A673 (cell line): ENCODE measurements around the gene ENTHD1. TPM values are rescaled to one million over a fixed set of nuclear protein-coding genes. Genes with fewer than 3 reads are reported as not detected.

Experiments
- BruUV-seq: library from RNA; stranded (reverse); fragments of 400-500 nt; replicated peaks from 2 replicates; lab custom pipeline; 2021; lab: Mats Ljungman, UMichigan
- CTCF ChIA-PET: fragments of 300-600 bp; sonication (Branson Sonifier 250); formaldehyde crosslinking; loops from one replicate; lab custom pipeline; 2022; ENCODE audit warnings: antibody characterized with exemption; lab: Charles Lee
- POLR2A ChIA-PET: fragments of 300-600 bp; sonication (Branson Sonifier 250); formaldehyde crosslinking; loops from one replicate; lab custom pipeline; 2022; ENCODE audit warnings: antibody characterized with exemption; ENCODE audit not compliant: low non-redundant PET; lab: Charles Lee
- DNase-seq: peaks from one replicate; pipeline ENCODE4 v3.0.0-alpha.2; 2015; ENCODE audit warnings: low spot score
- H3K27ac ChIP-seq: fragments of 200-600 bp; sonication (generic); 2 replicates; pipeline ENCODE4 v1.5.1; 2016; ENCODE audit warnings: mixed run types, low read depth, mild to moderate bottlenecking, mixed read lengths, antibody characterized with exemption, low read length; ENCODE audit not compliant: poor library complexity, severe bottlenecking
- H3K27me3 ChIP-seq: fragments of 200-600 bp; sonication (generic); replicated peaks from 2 replicates; pipeline ENCODE4 v1.6.1; 2017; ENCODE audit warnings: mixed run types, low read depth, mild to moderate bottlenecking, mixed read lengths, antibody characterized with exemption, low read length; ENCODE audit not compliant: insufficient read depth, poor library complexity
- H3K36me3 ChIP-seq: fragments of 200-600 bp; sonication (generic); 2 replicates; pipeline ENCODE4 v1.6.1; 2016; ENCODE audit warnings: mixed run types, mild to moderate bottlenecking, mixed read lengths, antibody characterized with exemption, low read length; ENCODE audit not compliant: insufficient read depth, poor library complexity, severe bottlenecking
- H3K4me1 ChIP-seq: fragments of 200-600 bp; sonication (generic); 2 replicates; pipeline ENCODE4 v1.6.1; 2017; ENCODE audit warnings: mixed run types, mild to moderate bottlenecking, mixed read lengths, antibody characterized with exemption, low read length; ENCODE audit not compliant: insufficient read depth, poor library complexity, severe bottlenecking
- H3K4me3 ChIP-seq: fragments of 200-600 bp; sonication (generic); 2 replicates; pipeline ENCODE4 v1.5.1; 2016; ENCODE audit warnings: low read depth, mixed run types, mild to moderate bottlenecking, mixed read lengths, low read length; ENCODE audit not compliant: poor library complexity, severe bottlenecking
- H3K9me3 ChIP-seq: fragments of 200-600 bp; sonication (generic); 2 replicates; pipeline ENCODE4 v1.6.1; 2016; ENCODE audit warnings: mixed run types, low read depth, mild to moderate bottlenecking, mixed read lengths, antibody characterized with exemption, low read length; ENCODE audit not compliant: poor library complexity, severe bottlenecking
- CTCF ChIP-seq: fragments of 300-800, 200-600 bp; sonication (generic); conservative IDR thresholded peaks from 2 replicates; pipeline ENCODE4 v1.5.1; 2017; ENCODE audit warnings: low read depth, mild to moderate bottlenecking, antibody characterized with exemption, low read length, moderate library complexity, mixed read lengths
- EZH2 ChIP-seq: fragments of 200-600 bp; sonication (generic); IDR thresholded peaks from 2 replicates; pipeline ENCODE4 v1.6.1; 2017; ENCODE audit warnings: borderline replicate concordance, low read depth, mild to moderate bottlenecking, mixed read lengths, antibody characterized with exemption, low read length; ENCODE audit not compliant: poor library complexity, severe bottlenecking
- intact Hi-C: fragments of 100-400 bp; cut with micrococcal nuclease; formaldehyde crosslinking; loops from one replicate; pipeline ENCODE4 v1.10.0; 2022; ENCODE audit not compliant: unreplicated experiment
- total RNA-seq: library from RNA; stranded (reverse); gene quantifications from 2 replicates; pipeline ENCODE4 v1.2.3, GENCODE V29; 2021

The ENTHD1 gene
- total RNA-seq, 1 experiment from 2014 or later = not detected

- BruUV-seq = no TSS peak
- Histone ChIP-seq H3K27ac (no peak overlapping the region), H3K4me3 (no peak overlapping the region), H3K4me1 (no peaks in the 10 kb centered on the region), H3K36me3 (no peaks in the 10 kb centered on the region), H3K27me3 (no peaks in the 10 kb centered on the region), H3K9me3 (no peaks in the 10 kb centered on the region)
- ChIA-PET CTCF (no interaction called here), POLR2A (no interaction called here)
- DNase-seq = no peak
- intact Hi-C loops = no loop called here
- TF ChIP-seq CTCF (no peak), EZH2 (no peak)
Measured at GRCh38 chr22:39714321-39714720, 179.2 kb downstream of the ENTHD1 start.

GRCh38 chr22:39713799-39714290 lies 179.7 kb downstream of the ENTHD1 start:
- no TSS peak for BruUV-seq
- no peak overlapping the region for H3K27ac ChIP-seq
- no peaks in the 10 kb centered on the region for H3K9me3 ChIP-seq
- no peaks in the 10 kb centered on the region for H3K36me3 ChIP-seq
- no peaks in the 10 kb centered on the region for H3K4me1 ChIP-seq
- intact Hi-C loops = no loop called here
- POLR2A ChIA-PET = no interaction called here
- no peaks in the 10 kb centered on the region for H3K27me3 ChIP-seq
- CTCF ChIA-PET = no interaction called here
- DNase-seq = no peak
- no peak overlapping the region for H3K4me3 ChIP-seq
- TF ChIP-seq EZH2 (no peak), CTCF (no peak)

- Histone ChIP-seq H3K36me3 (no peaks in the 10 kb centered on the region), H3K9me3 (no peaks in the 10 kb centered on the region), H3K4me3 (no peak overlapping the region), H3K4me1 (peaks cover 2% of the 10 kb centered on the region), H3K27ac (no peak overlapping the region), H3K27me3 (no peaks in the 10 kb centered on the region)
- no peak for TF ChIP-seq CTCF
- TF ChIP-seq EZH2 = no peak
- DNase-seq = no peak
- no TSS peak for BruUV-seq
- ChIA-PET POLR2A (no interaction called here), CTCF (no interaction called here)
- intact Hi-C loops = no loop called here
Measured at GRCh38 chr22:39712751-39713525, 180.6 kb downstream of the ENTHD1 start.
